Peyer's patch (tissue), 4 donors: ENCODE data around the gene FMNL2.

ENCODE experiments used
- CTCF ChIP-seq, 6 experiments: fragments of 450-650 bp in 4 of 6; fragments of 200-600 bp in 2 of 6; sonication (generic) in 1 of 6; IDR thresholded peaks; one replicate each; pipeline ENCODE4 v1.5.1; 2017 to 2019; ENCODE audit warnings: antibody characterized with exemption in 6 of 6, mild to moderate bottlenecking in 3 of 6, moderate library complexity in 1 of 6
- POLR2A ChIP-seq, 2 donors: fragments of 450-650 bp; IDR thresholded peaks; one replicate each; pipeline ENCODE4 v1.5.1; 2017; ENCODE audit warnings: antibody characterized with exemption in 2 of 2, mild to moderate bottlenecking in 2 of 2, moderate library complexity in 2 of 2

GRCh38 chr2:152344579-152345195 lies 9.7 kb downstream of the FMNL2 start:
- TF ChIP-seq CTCF (IDR thresholded peaks at IDR 0.05) (no peak), POLR2A (IDR thresholded peaks at IDR 0.05) (no peak)
